Thoracic aorta (tissue), 2 donors: ENCODE data around the gene MYO18B. TPM values are rescaled to one million over a fixed set of nuclear protein-coding genes. Genes with fewer than 3 reads are reported as not detected.

Source experiments
- ATAC-seq: fragments of 150-250 bp; one replicate; pipeline ENCODE4 v1.8.0; 2017; ENCODE audit warnings: low read depth; ENCODE audit not compliant: insufficient number of reproducible peaks, low FRiP score
- DNase-seq: peaks from one replicate; pipeline ENCODE4 v3.0.0-alpha.2; 2020; ENCODE audit warnings: low spot score
- H3K27ac ChIP-seq, 2 donors: fragments of 200-600 bp; sonication (generic); 1 replicate in 1 of 2; 2 replicates in 1 of 2; pipeline ENCODE4 v1.5.1; 2016; ENCODE audit warnings: mild to moderate bottlenecking in 2 of 2, moderate library complexity in 2 of 2
- H3K27me3 ChIP-seq: fragments of 200-600 bp; sonication (generic); replicated peaks from 2 replicates; pipeline ENCODE4 v1.6.0; 2016; ENCODE audit warnings: mild to moderate bottlenecking; ENCODE audit not compliant: insufficient read depth
- H3K36me3 ChIP-seq: fragments of 200-600 bp; sonication (generic); one replicate; pipeline ENCODE4 v1.5.1; 2016
- H3K4me1 ChIP-seq, 2 donors: fragments of 200-600 bp; sonication (generic); 1 replicate in 1 of 2; 2 replicates in 1 of 2; pipeline versions ENCODE4 v1.5.1 to v1.6.0; 2016; ENCODE audit warnings: low read depth in 2 of 2, mild to moderate bottlenecking in 1 of 2; ENCODE audit not compliant: control insufficient read depth in 1 of 2
- H3K4me3 ChIP-seq: fragments of 200-600 bp; sonication (generic); 2 replicates; pipeline ENCODE4 v1.5.1; 2016; ENCODE audit warnings: mild to moderate bottlenecking
- H3K9me3 ChIP-seq: fragments of 200-600 bp; sonication (generic); 2 replicates; pipeline ENCODE4 v1.5.1; 2016
- CTCF ChIP-seq: fragments of 200-600 bp; sonication (generic); IDR thresholded peaks from one replicate; pipeline ENCODE4 v1.5.1; 2019; ENCODE audit warnings: antibody characterized with exemption
- total RNA-seq, 2 donors: library from RNA; depleted of rRNA; stranded (reverse); fragments of >200 nt; gene quantifications; one replicate each; pipeline versions ENCODE4 v1.1.0 to v1.2.3, GENCODE V29; 2016

The MYO18B gene
- total RNA-seq, 2 donors from 2014 or later: 45.6 to 73.5 TPM

GRCh38 chr22:25843660-25844405 lies 101.8 kb downstream of the MYO18B start:
- Histone ChIP-seq H3K27ac (no peak overlapping the region), H3K9me3 (no peaks in the 10 kb centered on the region), H3K4me3 (no peak overlapping the region), H3K27me3 (no peaks in the 10 kb centered on the region), H3K36me3 (peaks cover 30% of the 10 kb centered on the region), H3K4me1 (no peaks in the 10 kb centered on the region)
- ATAC-seq (no peak), DNase-seq (no peak)
- no peak for TF ChIP-seq CTCF

- H3K9me3 ChIP-seq: no peaks in the 10 kb centered on the region
- H3K27me3 ChIP-seq: no peaks in the 10 kb centered on the region
- TF ChIP-seq CTCF: no peak
- H3K36me3 ChIP-seq: peaks cover 27% of the 10 kb centered on the region
- H3K4me1 ChIP-seq: no peaks in the 10 kb centered on the region
- H3K4me3 ChIP-seq: no peak overlapping the region
- DNase-seq: no peak
- no peak for ATAC-seq
- H3K27ac ChIP-seq: no peak overlapping the region
These were observed 102.6 kb downstream of the MYO18B start for GRCh38 chr22:25844601-25845000.

GRCh38 chr22:25845985-25846745 lies 104.2 kb downstream of the MYO18B start:
- H3K27ac ChIP-seq: no peak overlapping the region
- no peaks in the 10 kb centered on the region for H3K9me3 ChIP-seq
- DNase-seq: no peak
- no peaks in the 10 kb centered on the region for H3K27me3 ChIP-seq
- no peak overlapping the region for H3K4me3 ChIP-seq
- H3K36me3 ChIP-seq: peaks cover 23% of the 10 kb centered on the region
- no peaks in the 10 kb centered on the region for H3K4me1 ChIP-seq
- no peak for TF ChIP-seq CTCF
- ATAC-seq: no peak

GRCh38 chr22:25847451-25847850 lies 105.5 kb downstream of the MYO18B start:
- TF ChIP-seq CTCF: no peak
- no peaks in the 10 kb centered on the region for H3K4me1 ChIP-seq
- no peak overlapping the region for H3K27ac ChIP-seq
- no peak overlapping the region for H3K4me3 ChIP-seq
- no peaks in the 10 kb centered on the region for H3K27me3 ChIP-seq
- no peak for ATAC-seq
- H3K36me3 ChIP-seq: peaks cover 20% of the 10 kb centered on the region
- no peak for DNase-seq
- no peaks in the 10 kb centered on the region for H3K9me3 ChIP-seq

GRCh38 chr22:25848954-25849353 lies 107.0 kb downstream of the MYO18B start:
- Histone ChIP-seq H3K27ac (no peak overlapping the region), H3K36me3 (peaks cover 13% of the 10 kb centered on the region), H3K4me3 (no peak overlapping the region), H3K27me3 (no peaks in the 10 kb centered on the region), H3K9me3 (no peaks in the 10 kb centered on the region), H3K4me1 (no peaks in the 10 kb centered on the region)
- ATAC-seq: no peak
- no peak for TF ChIP-seq CTCF
- DNase-seq: no peak
